GM12878 (cell line): Measurements from ENCODE around the gene OXTR. TPM values are rescaled to one million over a fixed set of nuclear protein-coding genes. Genes with fewer than 3 reads are reported as not detected.

Experiments
- ATAC-seq: fragments of 200-7000 bp; cut with Tn5 transposase; 3 replicates; pipeline ENCODE4 v1.9.1; 2020; ENCODE audit warnings: mild to moderate bottlenecking, moderate library complexity
- BruUV-seq: library from RNA; stranded (reverse); fragments of 400-500 nt; replicated peaks from 2 replicates; lab custom pipeline; 2021; lab: Mats Ljungman, UMichigan
- CTCF ChIA-PET: fragments of 300-600 bp; sonication (Branson Sonifier 250); formaldehyde crosslinking; extraction: SDS; loops from one replicate; lab custom pipeline; 2021; ENCODE audit warnings: inconsistent platforms; lab: Yijun Ruan, JAX
- POLR2A ChIA-PET: fragments of 350-600 bp; formaldehyde crosslinking; extraction: SDS; loops from one replicate; lab custom pipeline; 2021; ENCODE audit warnings: inconsistent platforms; lab: Charles Lee
- RAD21 ChIA-PET: fragments of 300-600 bp; sonication (Branson Sonifier 250); formaldehyde crosslinking; loops from one replicate; lab custom pipeline; 2023; ENCODE audit warnings: antibody characterized with exemption; ENCODE audit not compliant: unreplicated experiment; lab: Charles Lee
- SMC1A ChIA-PET: fragments of 300-600 bp; sonication (Branson Sonifier 250); formaldehyde crosslinking; loops from one replicate; lab custom pipeline; 2023; ENCODE audit not compliant: unreplicated experiment, uncharacterized antibody; lab: Charles Lee
- DNase-seq: peaks from one replicate; pipeline ENCODE4 v3.0.0-alpha.2; 2011; ENCODE audit warnings: low read depth, low spot score
- FAIRE-seq: peaks from 3 replicates; lab custom pipeline; 2011; peaks lifted over from hg19 to GRCh38; lab: Jason Lieb, UNC
- H2AFZ ChIP-seq: 2 replicates; pipeline ENCODE4 v1.6.0; 2011; ENCODE audit warnings: low read depth, low read length, control low read depth; ENCODE audit not compliant: control insufficient read depth
- H3K27ac ChIP-seq: 2 replicates; pipeline ENCODE4 v1.5.1; 2011; ENCODE audit warnings: control low read depth; ENCODE audit not compliant: control insufficient read depth, insufficient read depth
- H3K27me3 ChIP-seq, 2 experiments: replicated peaks in 1 of 2; 2 replicates each; pipeline versions ENCODE4 v1.6.0 to v1.6.1; 2011; ENCODE audit warnings: low read length in 1 of 2; ENCODE audit not compliant: control insufficient read depth in 2 of 2, insufficient read depth in 2 of 2
- H3K36me3 ChIP-seq, 2 experiments: 2 replicates each; pipeline ENCODE4 v1.5.1; 2011; ENCODE audit warnings: low read length in 1 of 2; ENCODE audit not compliant: control insufficient read depth in 2 of 2, insufficient read depth in 2 of 2
- H3K4me1 ChIP-seq: 2 replicates; pipeline ENCODE4 v1.6.1; 2011; ENCODE audit warnings: mild to moderate bottlenecking, low read length, moderate library complexity, mixed read lengths; ENCODE audit not compliant: control insufficient read depth, insufficient read depth
- H3K4me2 ChIP-seq: 2 replicates; pipeline ENCODE4 v1.6.0; 2011; ENCODE audit warnings: control low read depth; ENCODE audit not compliant: control insufficient read depth, insufficient read depth
- H3K4me3 ChIP-seq: fragments of 200-600 bp; sonication (generic); 2 replicates; pipeline ENCODE4 v1.5.1; 2016
- H3K79me2 ChIP-seq: 2 replicates; pipeline ENCODE4 v1.6.0; 2011; ENCODE audit warnings: low read length; ENCODE audit not compliant: control insufficient read depth, insufficient read depth
- H3K9ac ChIP-seq: 2 replicates; pipeline ENCODE4 v1.8.0; 2011; ENCODE audit warnings: low read length, control low read depth, mixed read lengths; ENCODE audit not compliant: control insufficient read depth, insufficient read depth
- H3K9me3 ChIP-seq: replicated peaks from 3 replicates; pipeline ENCODE4 v1.5.1; 2011; ENCODE audit warnings: mild to moderate bottlenecking, low read length; ENCODE audit not compliant: control insufficient read depth, insufficient read depth
- H4K20me1 ChIP-seq: 2 replicates; pipeline ENCODE4 v1.6.0; 2011; ENCODE audit not compliant: control insufficient read depth, insufficient read depth
- BCL11A ChIP-seq: IDR thresholded peaks from 2 replicates; pipeline ENCODE4 v1.6.1; 2011; ENCODE audit warnings: low read depth, low read length
- BHLHE40 ChIP-seq, 2 experiments: fragments of 450-650 bp in 1 of 2; IDR thresholded peaks; 2 replicates each; pipeline ENCODE4 v1.6.1; 2011 to 2017; ENCODE audit warnings: low read depth in 2 of 2, borderline replicate concordance in 1 of 2, improper control_type of control experiment in 1 of 2, low read length in 1 of 2, mild to moderate bottlenecking in 1 of 2
- CHD1 ChIP-seq: IDR thresholded peaks from 2 replicates; pipeline ENCODE4 v1.6.1; 2012; ENCODE audit warnings: low read depth, low read length, improper control_type of control experiment
- MEF2A ChIP-seq: IDR thresholded peaks from 2 replicates; pipeline ENCODE4 v1.6.1; 2011; ENCODE audit warnings: low read depth, mild to moderate bottlenecking, low read length, moderate library complexity; ENCODE audit not compliant: insufficient read depth
- NFYA ChIP-seq: IDR thresholded peaks from 2 replicates; pipeline ENCODE4 v1.6.1; 2011; ENCODE audit warnings: low read depth, mild to moderate bottlenecking, low read length, improper control_type of control experiment, borderline replicate concordance
- SREBF1 ChIP-seq: IDR thresholded peaks from 2 replicates; pipeline ENCODE4 v1.6.1; 2012; ENCODE audit warnings: mild to moderate bottlenecking, low read length
- WGBS: methylation state at CpG from one replicate; pipeline ENCODE4 v1.1.6; 2016; ENCODE audit warnings: low lambda C conversion rate; ENCODE audit not compliant: insufficient replicate concordance, insufficient coverage; ENCODE audit errors: missing lambda C conversion rate; 5-methylcytosine and 5-hydroxymethylcytosine counted together
- in situ Hi-C: fragments of 300-500 bp; cut with MboI; formaldehyde crosslinking; loops from 9 replicates; pipeline ENCODE4 v1.14.3; 2018; ENCODE audit warnings: mixed read lengths
- intact Hi-C: fragments of 100-400 bp; cut with micrococcal nuclease; formaldehyde crosslinking; loops from one replicate; pipeline ENCODE4 v1.14.2; 2022; ENCODE audit not compliant: unreplicated experiment
- polyA plus RNA-seq, 11 experiments: library from polyadenylated mRNA; depleted of rRNA in 4 of 11; unstranded in 6 of 11; stranded (reverse) in 5 of 11; fragments of >200 nt; fragmentation: Nextera tagmentation in 4 of 11; fragmentation: Illumina TruSeq in 1 of 11; extraction: Ambion mirVana in 4 of 11; extraction: Trizol in 1 of 11; gene quantifications; 1 replicate in 1 of 11; 2 replicates in 10 of 11; pipeline versions ENCODE4 v1.2.1 to v1.2.3, GENCODE V29; 2011 to 2016; ENCODE audit warnings: inconsistent platforms in 2 of 11, missing spikeins in 2 of 11, low read depth in 1 of 11
- total RNA-seq, 4 experiments: library from RNA; depleted of rRNA in 3 of 4; stranded (reverse); fragments of >200 nt in 3 of 4; fragmentation: Illumina TruSeq in 1 of 4; extraction: Trizol in 1 of 4; gene quantifications; 2 replicates each; pipeline versions ENCODE4 v1.2.1 to v1.2.3, GENCODE V29; 2013 to 2021
- TF ChIP-seq, protein P1 (sequence below): IDR thresholded peaks from 2 replicates; pipeline ENCODE4 v1.6.1; 2012; ENCODE audit warnings: low read depth, low read length, improper control_type of control experiment
- TF ChIP-seq, protein P2 (sequence below): fragments of 450-650 bp; IDR thresholded peaks from 2 replicates; pipeline ENCODE4 v1.6.1; 2016; ENCODE audit warnings: mild to moderate bottlenecking

The OXTR gene
- total and polyA plus RNA-seq, 10 of the 15 experiments (the other 5 are each of a cell fraction or from before 2014, with no cell fraction given): 0.43 to 5.9 (median 2.6) TPM

DNA sequence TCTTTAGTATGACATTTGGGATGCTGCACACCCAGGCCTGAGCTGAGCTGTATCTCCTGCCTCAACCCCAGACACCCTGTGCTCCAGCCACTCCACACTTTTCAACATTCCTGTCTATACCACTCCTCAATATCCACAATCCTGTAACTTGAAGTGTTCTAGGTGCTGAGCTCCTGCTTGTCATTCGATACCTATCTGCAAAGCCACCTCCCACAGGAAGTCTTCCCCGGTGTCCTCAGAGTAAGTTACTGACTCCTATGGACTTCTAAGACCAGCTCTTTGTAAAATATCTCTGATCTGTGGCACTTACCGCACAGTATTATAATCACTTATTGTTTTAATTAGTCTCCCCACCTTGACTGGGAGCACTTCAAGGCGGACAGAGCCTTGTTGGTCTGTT is 37.0 kb downstream of the OXTR start (continued):
- TF ChIP-seq, protein P1, sequence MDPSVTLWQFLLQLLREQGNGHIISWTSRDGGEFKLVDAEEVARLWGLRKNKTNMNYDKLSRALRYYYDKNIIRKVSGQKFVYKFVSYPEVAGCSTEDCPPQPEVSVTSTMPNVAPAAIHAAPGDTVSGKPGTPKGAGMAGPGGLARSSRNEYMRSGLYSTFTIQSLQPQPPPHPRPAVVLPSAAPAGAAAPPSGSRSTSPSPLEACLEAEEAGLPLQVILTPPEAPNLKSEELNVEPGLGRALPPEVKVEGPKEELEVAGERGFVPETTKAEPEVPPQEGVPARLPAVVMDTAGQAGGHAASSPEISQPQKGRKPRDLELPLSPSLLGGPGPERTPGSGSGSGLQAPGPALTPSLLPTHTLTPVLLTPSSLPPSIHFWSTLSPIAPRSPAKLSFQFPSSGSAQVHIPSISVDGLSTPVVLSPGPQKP: no peak
- TF ChIP-seq, protein P2, sequence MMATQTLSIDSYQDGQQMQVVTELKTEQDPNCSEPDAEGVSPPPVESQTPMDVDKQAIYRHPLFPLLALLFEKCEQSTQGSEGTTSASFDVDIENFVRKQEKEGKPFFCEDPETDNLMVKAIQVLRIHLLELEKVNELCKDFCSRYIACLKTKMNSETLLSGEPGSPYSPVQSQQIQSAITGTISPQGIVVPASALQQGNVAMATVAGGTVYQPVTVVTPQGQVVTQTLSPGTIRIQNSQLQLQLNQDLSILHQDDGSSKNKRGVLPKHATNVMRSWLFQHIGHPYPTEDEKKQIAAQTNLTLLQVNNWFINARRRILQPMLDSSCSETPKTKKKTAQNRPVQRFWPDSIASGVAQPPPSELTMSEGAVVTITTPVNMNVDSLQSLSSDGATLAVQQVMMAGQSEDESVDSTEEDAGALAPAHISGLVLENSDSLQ: no peak

GRCh38 chr3:8730656-8731055 is 38.8 kb downstream of the OXTR start:
- SMC1A ChIA-PET: no interaction called here
- Histone ChIP-seq H3K9me3 (no peaks in the 10 kb centered on the region; the same call in 2 of the 3 replicates), H3K79me2 (no peaks in the 10 kb centered on the region), H3K4me3 (no peak overlapping the region), H3K36me3 (no peaks in the 10 kb centered on the region), H3K27me3 (peaks cover 0 to 3% of the 10 kb centered on the region in 2 experiments; a peak in 1 of 4 replicates), H3K9ac (no peak overlapping the region), H3K4me2 (no peak overlapping the region), H2AFZ (no peak overlapping the region), H4K20me1 (no peaks in the 10 kb centered on the region), H3K27ac (no peak overlapping the region), H3K4me1 (no peaks in the 10 kb centered on the region)
- intact Hi-C loops (no loop called here), in situ Hi-C loops (no loop called here)
- no TSS peak for BruUV-seq
- RAD21 ChIA-PET: no interaction called here
- TF ChIP-seq SREBF1 (no peak), NFYA (no peak), CHD1 (no peak), BCL11A (no peak), MEF2A (no peak), BHLHE40 (IDR thresholded peaks at IDR 0.05; ENCODE audit: borderline replicate concordance in 1 of 2, low read depth in 2 of 2, low read length in 1 of 2) (no peak)
- 42% methylated on average over 3 of the region's 3 CpGs for WGBS
- DNase-seq: no peak
- ATAC-seq: no peak
- CTCF ChIA-PET: interaction anchor here (1.4 kb wide), 1 partner anchor 38 kb away, joined by 4 read pairs; the partner anchor contains the start of gene OXTR
- FAIRE-seq: no peak
- POLR2A ChIA-PET: no interaction called here
